ENCODE data around the gene CYBB. TPM values are rescaled to one million over a fixed set of nuclear protein-coding genes. Genes with fewer than 3 reads are reported as not detected.

Gene CYBB
- total RNA-seq = 10 to 100 TPM; 10.2 to 36.7 (median 21.8) TPM

DNA sequence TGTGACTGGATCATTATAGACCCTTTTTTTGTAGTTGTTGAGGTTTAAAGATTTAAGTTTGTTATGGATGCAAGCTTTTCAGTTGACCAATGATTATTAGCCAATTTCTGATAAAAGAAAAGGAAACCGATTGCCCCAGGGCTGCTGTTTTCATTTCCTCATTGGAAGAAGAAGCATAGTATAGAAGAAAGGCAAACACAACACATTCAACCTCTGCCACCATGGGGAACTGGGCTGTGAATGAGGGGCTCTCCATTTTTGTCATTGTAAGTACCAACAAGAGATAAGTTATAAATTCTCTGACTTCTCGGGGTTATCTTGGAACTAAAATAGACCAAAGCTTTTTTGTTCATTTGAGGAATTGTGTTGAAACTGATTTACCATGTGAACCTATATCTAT is at the start of gene CYBB:
CYBB (plus strand) TSS at position 203 of the 400 bp plus-strand sequence; CDS start at position 222, 19 bp downstream.
- H3K4me3 ChIP-seq = no peak within 1 kb of the TSS
- H3K27me3 ChIP-seq = peaks cover 0 to 8% of the 10 kb centered on the region in 2 donors
- no peaks in the 10 kb centered on the region for H3K4me1 ChIP-seq
- DNase-seq = no peak
- no peak within 1 kb of the TSS for H3K27ac ChIP-seq
- H3K36me3 ChIP-seq = no peaks in the 10 kb centered on the region
- no peaks in the 10 kb centered on the region for H3K9me3 ChIP-seq
- TF ChIP-seq, protein P1, sequence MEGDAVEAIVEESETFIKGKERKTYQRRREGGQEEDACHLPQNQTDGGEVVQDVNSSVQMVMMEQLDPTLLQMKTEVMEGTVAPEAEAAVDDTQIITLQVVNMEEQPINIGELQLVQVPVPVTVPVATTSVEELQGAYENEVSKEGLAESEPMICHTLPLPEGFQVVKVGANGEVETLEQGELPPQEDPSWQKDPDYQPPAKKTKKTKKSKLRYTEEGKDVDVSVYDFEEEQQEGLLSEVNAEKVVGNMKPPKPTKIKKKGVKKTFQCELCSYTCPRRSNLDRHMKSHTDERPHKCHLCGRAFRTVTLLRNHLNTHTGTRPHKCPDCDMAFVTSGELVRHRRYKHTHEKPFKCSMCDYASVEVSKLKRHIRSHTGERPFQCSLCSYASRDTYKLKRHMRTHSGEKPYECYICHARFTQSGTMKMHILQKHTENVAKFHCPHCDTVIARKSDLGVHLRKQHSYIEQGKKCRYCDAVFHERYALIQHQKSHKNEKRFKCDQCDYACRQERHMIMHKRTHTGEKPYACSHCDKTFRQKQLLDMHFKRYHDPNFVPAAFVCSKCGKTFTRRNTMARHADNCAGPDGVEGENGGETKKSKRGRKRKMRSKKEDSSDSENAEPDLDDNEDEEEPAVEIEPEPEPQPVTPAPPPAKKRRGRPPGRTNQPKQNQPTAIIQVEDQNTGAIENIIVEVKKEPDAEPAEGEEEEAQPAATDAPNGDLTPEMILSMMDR (IDR thresholded peaks at IDR 0.05) = no peak
- no peak for TF ChIP-seq POLR2A (IDR thresholded peaks at IDR 0.05)
- intact Hi-C loops (cut with DNase I; ENCODE audit: low total_unique reads) = no loop called here

DNA sequence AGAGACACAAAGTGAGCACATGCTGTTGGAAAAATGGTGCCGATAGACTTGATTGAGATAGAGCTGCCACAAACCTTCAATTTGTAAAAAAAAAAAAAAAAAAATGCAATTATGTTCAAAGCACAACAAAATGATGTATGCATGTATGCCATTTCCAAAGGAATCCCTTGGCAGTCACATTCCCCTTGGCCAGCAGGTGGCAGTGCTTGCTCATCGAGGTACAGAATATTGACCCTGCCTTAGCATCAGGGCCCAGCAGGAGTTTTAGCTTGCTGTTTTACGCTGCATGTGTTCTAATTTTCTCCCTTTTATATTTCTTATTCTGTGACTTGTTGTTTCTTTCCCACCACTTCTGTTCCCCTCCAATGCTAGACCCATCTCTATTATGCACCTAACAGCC is 34.5 kb upstream of the CYBB start:
- TF ChIP-seq, protein P1 (IDR thresholded peaks at IDR 0.05) = peak; percentile 57 to 69 (median 64)
- no peak for TF ChIP-seq POLR2A (IDR thresholded peaks at IDR 0.05)
- intact Hi-C loops (cut with DNase I; ENCODE audit: low total_unique reads) = no loop called here

GRCh38 chrX:37745835-37746217 is 34.0 kb upstream of the CYBB start:
- no peaks in the 10 kb centered on the region for H3K27me3 ChIP-seq
- H3K36me3 ChIP-seq = no peaks in the 10 kb centered on the region
- H3K4me3 ChIP-seq = no peak overlapping the region
- no peaks in the 10 kb centered on the region for H3K4me1 ChIP-seq
- intact Hi-C loops (cut with DNase I; ENCODE audit: low total_unique reads) = no loop called here
- no peaks in the 10 kb centered on the region for H3K9me3 ChIP-seq
- TF ChIP-seq, protein P1 (IDR thresholded peaks at IDR 0.05) = no peak
- TF ChIP-seq POLR2A (IDR thresholded peaks at IDR 0.05) = no peak
- no peak for DNase-seq
- H3K27ac ChIP-seq = no peak overlapping the region

More for the DNA sequence above, 34.5 kb upstream of the CYBB start:
- no peak overlapping the region for H3K27ac ChIP-seq
- no peaks in the 10 kb centered on the region for H3K4me1 ChIP-seq
- H3K4me3 ChIP-seq = no peak overlapping the region
- no peaks in the 10 kb centered on the region for H3K27me3 ChIP-seq
- no peaks in the 10 kb centered on the region for H3K36me3 ChIP-seq
- no peaks in the 10 kb centered on the region for H3K9me3 ChIP-seq
- DNase-seq = peak; percentile 59 to 62

DNA sequence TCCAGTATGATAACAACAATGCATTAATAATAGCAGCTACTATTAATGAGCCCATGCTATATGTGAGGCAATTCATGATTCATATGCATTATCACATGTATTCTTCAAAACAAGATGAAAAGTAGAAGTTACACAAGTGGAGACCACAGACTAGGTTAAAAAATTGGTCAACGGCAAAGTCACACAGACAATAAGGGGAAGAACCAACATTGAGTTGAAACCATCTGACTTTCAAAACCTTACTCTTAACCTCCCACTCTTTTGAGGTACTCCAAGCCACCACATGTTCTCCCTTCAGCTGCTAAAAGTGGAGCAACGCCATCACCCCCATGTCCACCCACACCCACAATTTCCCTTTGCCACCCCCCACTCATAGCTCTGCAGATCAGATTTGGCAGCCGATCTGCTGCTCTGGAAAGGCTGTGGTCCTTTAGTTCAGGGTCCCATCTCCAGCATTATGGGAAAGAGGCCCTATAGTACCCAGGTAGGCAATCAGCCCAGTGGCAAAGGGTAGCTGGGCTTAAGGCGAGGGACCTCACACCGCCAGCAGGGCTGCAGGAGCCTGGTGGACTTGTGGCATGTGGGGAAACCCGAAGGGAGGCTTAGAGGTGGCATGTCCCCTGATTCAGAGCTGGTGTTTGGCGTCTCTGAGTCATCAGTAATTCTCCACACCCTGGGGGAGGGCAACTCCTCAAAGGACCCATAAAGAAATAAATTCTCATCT is 33.5 kb upstream of the CYBB start:
- Histone ChIP-seq H3K27ac (no peak overlapping the region), H3K27me3 (no peaks in the 10 kb centered on the region), H3K9me3 (no peaks in the 10 kb centered on the region), H3K4me3 (no peak overlapping the region), H3K36me3 (no peaks in the 10 kb centered on the region), H3K4me1 (no peaks in the 10 kb centered on the region)
- DNase-seq = no peak
- intact Hi-C loops (cut with DNase I; ENCODE audit: low total_unique reads) = no loop called here
- TF ChIP-seq, protein P1 (IDR thresholded peaks at IDR 0.05) = no peak
- TF ChIP-seq POLR2A (IDR thresholded peaks at IDR 0.05) = no peak

DNA sequence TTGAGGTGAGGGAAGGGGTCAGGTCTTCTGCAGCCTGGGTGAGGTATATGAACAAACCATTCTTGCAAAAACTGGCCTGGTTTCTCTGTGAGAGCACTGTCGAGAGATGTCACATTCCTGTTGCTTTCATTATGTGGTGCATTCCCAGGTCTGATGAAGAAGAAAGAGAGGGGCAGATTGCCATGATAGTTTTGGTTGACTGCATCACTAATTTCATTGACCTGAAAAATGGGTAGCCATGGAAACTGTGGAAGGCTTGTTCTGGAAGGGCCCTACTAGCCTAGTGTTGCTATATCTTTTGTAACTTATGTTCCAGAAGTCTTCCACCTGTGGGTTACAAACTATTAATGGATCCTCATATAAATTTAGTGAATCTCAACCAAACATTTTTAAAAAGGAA is 32.9 kb upstream of the CYBB start:
- Histone ChIP-seq H3K27me3 (no peaks in the 10 kb centered on the region), H3K27ac (no peak overlapping the region), H3K4me1 (no peaks in the 10 kb centered on the region), H3K9me3 (no peaks in the 10 kb centered on the region), H3K4me3 (no peak overlapping the region), H3K36me3 (no peaks in the 10 kb centered on the region)
- TF ChIP-seq POLR2A (IDR thresholded peaks at IDR 0.05) = no peak
- TF ChIP-seq, protein P1 (IDR thresholded peaks at IDR 0.05) = no peak
- intact Hi-C loops (cut with DNase I; ENCODE audit: low total_unique reads) = no loop called here
- no peak for DNase-seq

Data from uterus (tissue), 4 donors.